GM21390 (cell line): ENCODE results near the gene ARHGAP10.

Source experiments
- ATAC-seq: cut with Tn5 transposase; IDR thresholded peaks from one replicate; pipeline ENCODE4 v1.9.1; 2021; ENCODE audit not compliant: unreplicated experiment

The ARHGAP10 gene

DNA sequence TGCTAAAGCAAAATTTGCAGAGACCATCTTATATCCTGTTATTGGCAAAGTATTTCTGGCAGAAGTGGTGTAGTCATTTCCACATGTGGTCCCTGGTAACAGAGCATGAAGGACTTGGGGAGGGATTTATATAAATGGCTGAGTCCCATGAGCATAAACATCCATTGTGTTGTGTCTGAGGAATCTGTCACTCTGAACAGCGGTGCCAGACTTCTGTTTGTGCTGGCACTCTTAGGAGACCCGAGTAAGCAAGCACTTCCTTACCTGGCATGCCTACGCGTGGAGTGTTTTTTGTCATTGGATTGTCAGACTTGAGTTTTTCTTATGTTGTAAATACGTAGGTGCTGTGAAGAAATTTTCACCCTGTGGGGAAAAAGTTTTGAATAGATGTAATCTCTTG, 285.9 kb downstream of the ARHGAP10 start:
- ATAC-seq, result no peak

GRCh38 chr4:148021686-148022085, 289.8 kb downstream of the ARHGAP10 start:
- no peak for ATAC-seq

DNA sequence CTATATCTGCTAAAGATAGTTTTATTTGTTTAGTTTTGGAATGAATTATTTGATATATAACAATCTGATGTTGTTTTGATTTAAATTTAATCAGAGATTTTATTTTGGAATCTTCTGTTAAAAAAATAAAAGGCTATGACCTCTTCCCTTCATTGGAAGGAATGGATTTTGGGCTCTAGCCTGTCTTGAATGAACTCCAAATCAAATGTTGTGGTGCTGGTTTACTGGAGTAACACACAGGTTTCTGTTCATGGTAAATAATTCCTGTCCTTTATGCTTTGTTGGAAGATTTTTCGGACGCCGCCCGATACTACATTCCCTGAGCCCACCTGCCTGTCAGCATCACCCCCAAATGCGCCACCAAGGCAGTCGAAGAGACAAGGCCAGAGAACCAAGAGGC, 291.1 kb downstream of the ARHGAP10 start:
- ATAC-seq, result no peak

DNA sequence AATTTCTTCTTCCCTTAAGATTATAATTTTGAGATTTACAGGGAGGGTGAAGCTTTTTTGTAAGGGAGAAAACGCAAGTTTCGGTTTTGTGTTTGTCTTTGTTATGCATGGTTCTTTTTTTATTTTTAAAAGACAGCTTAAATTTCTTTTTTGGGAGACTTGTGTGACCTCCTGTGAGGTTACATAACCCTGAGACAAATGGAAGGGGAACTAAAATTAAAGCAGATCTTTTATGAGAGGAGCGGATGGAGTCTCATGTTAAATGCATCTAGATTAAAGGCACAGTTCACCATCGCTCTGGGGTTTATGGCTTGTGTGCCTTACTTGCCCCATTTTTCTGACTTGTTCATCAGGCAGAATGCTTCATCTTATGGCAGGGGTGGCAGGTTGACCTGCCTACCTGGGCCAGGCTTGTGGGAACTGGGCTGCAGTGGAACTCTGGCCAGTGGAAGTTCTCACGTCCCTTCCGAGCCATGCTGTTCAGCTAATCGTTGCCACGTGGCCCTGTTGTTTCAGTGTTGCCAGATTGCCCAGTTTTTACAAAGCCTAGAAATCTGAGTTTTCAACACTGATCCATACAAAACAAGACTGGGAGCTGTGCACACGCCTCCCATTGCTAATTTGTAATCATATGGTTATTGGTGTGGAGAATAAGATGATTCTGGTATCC, 291.8 kb downstream of the ARHGAP10 start:
- no peak for ATAC-seq

DNA sequence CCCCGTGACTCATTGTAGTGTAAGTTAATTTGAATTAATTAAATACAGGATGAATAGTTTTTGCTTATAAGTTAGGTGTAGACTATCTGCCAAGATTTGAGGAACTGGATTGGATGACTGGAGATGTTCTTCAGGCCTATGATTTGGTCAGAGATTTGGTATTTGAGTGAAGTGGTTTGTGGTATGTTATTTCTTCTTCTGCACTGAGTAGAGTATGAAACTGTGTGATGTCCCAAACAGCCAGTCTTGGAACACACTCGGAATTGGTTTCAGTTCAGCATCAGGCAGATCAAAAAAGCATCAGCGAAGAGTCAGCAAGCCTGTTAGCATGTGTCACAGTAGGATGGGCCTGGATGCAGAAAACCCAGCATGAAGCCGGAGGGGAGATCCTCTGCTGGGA, 294.1 kb downstream of the ARHGAP10 start:
- no peak for ATAC-seq

GRCh38 chr4:148027201-148027600, 295.3 kb downstream of the ARHGAP10 start:
- ATAC-seq, result no peak

- ATAC-seq, result no peak
These were observed 297.9 kb downstream of the ARHGAP10 start for GRCh38 chr4:148029781-148030180.

DNA sequence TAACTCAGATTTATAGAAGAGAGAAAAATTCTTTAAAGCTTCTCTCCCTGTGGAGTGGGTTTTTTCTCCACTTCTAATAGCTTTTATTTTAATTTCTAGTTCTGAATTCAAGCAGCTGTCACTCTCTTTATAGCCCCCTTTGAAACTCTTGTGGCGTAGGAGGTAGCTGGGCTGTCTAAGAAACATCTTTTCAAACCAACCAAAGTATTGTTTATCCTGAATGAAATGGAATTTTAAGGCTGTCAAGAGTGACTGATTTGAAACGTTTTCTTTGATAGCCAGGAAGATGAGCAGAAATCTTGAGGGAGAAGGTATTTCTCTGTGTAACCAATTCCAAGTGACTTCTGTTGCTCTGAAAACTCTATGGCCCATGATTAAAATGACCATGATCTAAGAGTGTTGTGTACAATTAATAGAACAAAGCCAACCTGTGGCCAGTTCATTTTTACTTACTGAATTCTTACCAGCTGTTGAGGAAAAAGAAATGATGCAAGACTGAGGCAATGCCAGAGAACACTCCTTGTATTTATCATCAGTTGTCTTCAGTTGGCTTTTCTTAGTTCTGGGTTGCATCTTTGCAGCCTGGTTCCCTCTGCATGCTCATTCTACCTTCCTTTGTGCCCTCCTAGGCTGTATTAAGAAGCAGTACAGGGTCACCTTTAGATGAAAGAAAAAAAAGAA, 298.4 kb downstream of the ARHGAP10 start:
- ATAC-seq, result no peak

GRCh38 chr4:148034813-148035212, 302.9 kb downstream of the ARHGAP10 start:
- no peak for ATAC-seq

DNA sequence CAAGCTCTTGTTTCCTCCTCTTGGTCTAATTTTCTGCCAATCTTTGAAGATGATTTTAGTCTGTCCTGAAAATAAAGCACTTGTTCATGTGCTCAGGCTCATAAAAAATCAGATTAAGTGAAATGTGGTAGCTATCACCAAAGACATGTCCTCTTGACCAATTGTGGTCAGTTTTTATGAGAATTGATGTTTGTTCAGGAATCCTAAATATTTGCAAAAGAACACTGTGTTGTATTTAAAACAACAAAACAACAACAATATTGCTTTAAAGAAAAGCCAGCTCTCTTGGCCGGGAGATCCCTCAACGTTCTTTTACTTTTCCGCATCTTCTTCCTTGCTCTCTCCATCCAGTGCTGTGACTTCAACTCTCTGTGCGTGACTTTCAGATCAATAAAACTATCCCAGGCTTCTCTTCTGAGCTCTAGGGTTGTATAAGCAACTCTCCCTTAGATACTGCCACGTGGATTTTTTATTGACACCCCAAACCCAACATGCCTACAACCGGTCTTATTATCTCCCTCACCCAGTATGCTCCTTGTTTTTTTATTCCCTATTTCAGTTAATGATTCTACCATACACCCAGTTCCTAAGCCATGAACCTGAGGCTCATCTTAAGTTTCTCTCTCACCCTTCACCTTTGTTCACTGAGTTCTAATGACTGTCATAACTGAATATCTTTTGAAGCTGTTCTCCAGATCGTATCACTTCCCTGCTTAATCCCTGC, 309.9 kb downstream of the ARHGAP10 start:
- ATAC-seq, result no peak

DNA sequence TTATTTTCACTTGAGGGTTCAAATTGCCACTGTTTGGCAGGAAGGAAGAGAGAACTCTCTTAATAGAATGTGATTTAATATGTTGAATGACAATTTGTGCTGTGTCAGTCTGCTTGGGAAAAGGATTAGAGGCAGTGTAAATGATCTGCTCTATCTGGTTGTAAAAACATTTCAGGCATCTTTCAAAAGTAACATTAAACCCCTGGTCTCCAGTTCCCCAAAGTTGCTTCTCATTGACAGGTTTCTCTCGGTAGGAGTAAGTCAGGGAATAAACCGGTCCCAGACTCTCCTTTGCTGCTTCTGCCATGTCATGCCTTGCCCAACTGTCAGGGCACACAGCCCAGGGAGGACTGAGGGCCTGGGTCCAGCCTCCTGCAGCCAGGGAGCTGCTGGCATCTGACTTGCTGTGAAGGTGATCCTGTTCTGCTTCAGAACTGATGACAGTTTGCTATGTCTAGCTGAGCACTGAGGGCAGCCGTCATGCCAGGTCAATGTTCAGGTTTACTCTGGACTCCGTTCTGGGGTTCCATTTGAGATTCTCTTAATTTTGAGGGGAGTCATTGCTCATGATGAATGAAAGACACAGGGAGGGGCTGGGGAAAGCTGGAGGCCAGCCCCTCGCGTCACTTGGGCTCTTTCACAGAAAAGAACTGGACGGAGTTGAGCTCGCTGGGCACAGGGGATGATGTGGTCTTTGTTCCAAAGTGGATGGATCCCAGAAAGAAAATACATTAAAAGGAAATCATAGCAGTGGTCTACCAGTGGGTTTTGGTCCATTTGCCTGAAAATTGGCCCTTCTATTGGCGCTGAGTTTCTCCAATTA, 312.4 kb downstream of the ARHGAP10 start:
- ATAC-seq, result no peak

GRCh38 chr4:148044912-148045352, 313.0 kb downstream of the ARHGAP10 start:
- peak; percentile 96 for ATAC-seq

DNA sequence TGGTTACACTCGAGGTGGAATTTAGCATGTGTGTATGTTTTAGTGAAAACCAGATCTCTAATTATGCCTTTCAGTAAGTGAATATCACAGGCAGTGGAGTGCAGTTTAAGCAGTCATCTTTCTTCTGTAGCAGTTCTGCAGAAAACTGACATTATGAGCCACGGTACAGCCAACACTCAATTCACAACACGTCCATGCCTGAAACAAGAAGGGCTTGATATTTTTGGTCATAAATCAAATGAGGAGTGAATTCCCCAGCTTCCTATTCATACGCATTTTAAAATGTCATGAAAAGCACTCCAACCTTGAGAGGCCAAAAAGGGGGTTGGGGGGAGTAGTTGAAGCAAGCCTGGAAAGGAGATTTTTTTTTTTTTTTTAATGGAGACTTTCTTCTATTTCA, 316.7 kb downstream of the ARHGAP10 start:
- ATAC-seq, result no peak

DNA sequence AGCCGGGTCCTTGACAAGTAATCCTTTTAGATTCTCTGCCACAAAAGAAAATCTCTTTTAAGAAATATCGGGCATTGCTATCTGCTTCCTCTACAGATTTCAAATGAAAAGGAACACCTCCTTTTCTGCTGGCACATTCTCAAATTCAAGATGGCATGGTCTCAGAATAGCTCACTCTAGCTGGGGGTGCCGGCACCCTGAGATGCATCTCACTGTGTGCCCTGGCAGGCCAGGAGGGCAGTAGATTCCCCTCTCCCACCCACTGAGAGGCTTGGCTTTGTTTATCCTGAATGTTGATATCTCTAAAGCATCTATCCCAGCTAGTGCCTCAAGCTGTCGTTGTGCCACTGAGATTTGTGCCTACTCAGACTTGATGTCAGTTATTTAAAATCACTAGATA, 319.5 kb downstream of the ARHGAP10 start:
- ATAC-seq, result no peak

DNA sequence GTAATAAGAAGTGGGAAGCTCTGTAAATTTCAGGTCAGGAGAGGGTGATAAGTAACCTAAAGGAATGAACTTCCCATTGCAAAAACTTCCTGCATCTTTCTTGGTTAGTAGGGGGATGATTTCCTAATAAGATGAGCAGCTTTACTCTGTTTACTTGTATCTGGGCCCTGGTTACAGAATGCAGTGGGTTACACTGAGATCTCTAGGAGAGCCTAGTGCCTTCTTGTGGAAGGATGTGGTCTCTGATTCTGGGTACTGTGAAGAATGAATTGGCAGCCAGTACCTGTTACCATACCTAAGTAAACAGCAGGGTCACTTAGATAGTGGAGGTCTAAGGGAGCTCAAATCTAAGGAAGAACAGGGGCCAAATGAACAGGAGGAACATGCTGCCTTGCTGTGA, 320.6 kb downstream of the ARHGAP10 start:
- no peak for ATAC-seq

GRCh38 chr4:148053298-148054003, 321.6 kb downstream of the ARHGAP10 start:
- no peak for ATAC-seq

DNA sequence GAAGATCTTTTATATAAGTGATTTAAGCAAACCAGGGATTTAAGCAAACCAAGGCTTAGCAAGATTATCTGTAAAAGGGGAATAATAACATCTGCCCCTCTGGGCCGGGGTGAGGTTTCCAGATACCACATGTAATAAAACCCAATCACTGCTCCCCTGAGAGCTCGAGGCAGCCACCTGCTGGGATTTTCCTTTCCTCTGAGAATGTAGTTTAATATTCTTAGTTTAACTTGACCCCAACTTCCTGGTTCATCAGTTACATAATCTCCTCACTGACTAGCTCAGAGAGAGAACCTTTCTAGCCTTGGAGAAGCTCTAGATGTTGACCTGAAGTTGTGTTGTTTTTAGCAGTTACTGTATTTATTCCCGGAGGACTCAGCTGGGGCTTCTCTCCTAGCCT, 322.4 kb downstream of the ARHGAP10 start:
- no peak for ATAC-seq

DNA sequence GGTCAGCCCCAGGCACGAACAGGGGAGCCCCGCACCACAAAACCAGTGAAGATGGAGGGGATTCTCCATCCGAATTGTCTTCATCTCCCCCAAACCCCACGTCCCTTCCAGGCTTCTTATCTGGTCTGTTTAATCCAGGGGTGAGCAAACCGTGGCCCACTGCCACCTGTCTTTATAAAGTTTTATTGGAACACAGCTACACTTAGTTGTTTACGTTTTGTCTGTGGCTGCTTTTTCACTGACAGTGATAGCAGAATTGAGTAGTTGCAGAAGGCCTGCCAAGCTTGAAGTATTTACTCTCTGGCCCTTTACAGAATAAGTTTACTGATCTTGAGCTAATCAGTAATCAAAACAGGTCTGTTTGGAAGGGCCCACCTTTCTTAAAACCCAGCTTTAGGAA, 324.0 kb downstream of the ARHGAP10 start:
- no peak for ATAC-seq

GRCh38 chr4:148056879-148057278, 325.0 kb downstream of the ARHGAP10 start:
- peak; percentile 85 for ATAC-seq

DNA sequence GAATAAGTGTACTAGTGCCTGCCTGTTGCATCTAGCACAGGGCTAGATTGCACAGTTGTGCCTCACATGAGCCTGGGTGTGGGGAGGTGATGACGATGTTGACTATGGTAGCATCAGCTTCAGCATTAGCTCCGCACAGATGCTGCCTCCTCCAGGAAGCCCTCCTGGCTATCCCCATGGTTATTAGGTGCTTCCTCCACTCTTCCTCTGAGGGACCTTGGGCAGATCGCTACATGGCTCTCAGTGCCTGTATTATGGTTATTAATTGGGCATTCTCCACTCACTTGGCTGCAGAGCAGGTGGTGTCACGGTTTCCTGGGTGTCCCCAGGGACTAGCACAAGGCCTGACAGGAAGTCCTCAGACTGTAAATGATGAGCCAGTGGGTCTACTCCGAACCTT, 325.6 kb downstream of the ARHGAP10 start:
- ATAC-seq, result peak; percentile 48
